DOHH2 (cell line): Measurements from ENCODE around the gene GLIPR2.

Source experiments
- H3F3A ChIP-seq: fragments of 200-600 bp; sonication (generic), shearing (Covaris generic); 2 replicates; pipeline ENCODE4 v1.6.0; 2016; ENCODE audit warnings: antibody characterized with exemption, mild to moderate bottlenecking; ENCODE audit not compliant: control insufficient read depth, insufficient read depth
- H3K27ac ChIP-seq: fragments of 200-600 bp; sonication (generic); 2 replicates; pipeline ENCODE4 v1.5.1; 2014; ENCODE audit warnings: low read depth, mild to moderate bottlenecking, low read length, moderate library complexity
- H3K27me3 ChIP-seq: fragments of 200-600 bp; sonication (generic); 2 replicates; pipeline ENCODE4 v1.6.1; 2014; ENCODE audit warnings: mild to moderate bottlenecking, low read length, mixed read lengths; ENCODE audit not compliant: control insufficient read depth
- H3K36me3 ChIP-seq: fragments of 200-600 bp; sonication (generic); 2 replicates; pipeline ENCODE4 v1.6.1; 2014; ENCODE audit warnings: mild to moderate bottlenecking, low read length, moderate library complexity, mixed read lengths; ENCODE audit not compliant: control insufficient read depth
- H3K4me1 ChIP-seq: fragments of 200-600 bp; sonication (generic); 2 replicates; pipeline ENCODE4 v1.6.1; 2014; ENCODE audit warnings: mild to moderate bottlenecking, low read length, mixed read lengths; ENCODE audit not compliant: control insufficient read depth
- H3K4me2 ChIP-seq: fragments of 200-600 bp; sonication (generic); 2 replicates; pipeline ENCODE4 v1.6.0; 2014; ENCODE audit warnings: mild to moderate bottlenecking, low read length, moderate library complexity
- H3K4me3 ChIP-seq: fragments of 200-600 bp; sonication (generic); 2 replicates; pipeline ENCODE4 v1.5.1; 2014; ENCODE audit warnings: mild to moderate bottlenecking, low read length, mixed read lengths
- H3K79me2 ChIP-seq: fragments of 200-600 bp; sonication (generic); 2 replicates; pipeline ENCODE4 v1.6.1; 2014; ENCODE audit warnings: mild to moderate bottlenecking, low read length, mixed read lengths; ENCODE audit not compliant: control insufficient read depth
- H3K9me2 ChIP-seq: fragments of 200-600 bp; sonication (generic); replicated peaks from 2 replicates; pipeline ENCODE4 v1.6.1; 2014; ENCODE audit warnings: mild to moderate bottlenecking, low read length, mixed read lengths; ENCODE audit not compliant: control insufficient read depth
- H3K9me3 ChIP-seq: fragments of 200-600 bp; sonication (generic); 2 replicates; pipeline ENCODE4 v1.6.1; 2014; ENCODE audit warnings: antibody characterized with exemption, low read length, mixed read lengths; ENCODE audit not compliant: control insufficient read depth, insufficient read depth
- H4K20me1 ChIP-seq: fragments of 200-600 bp; sonication (generic); 2 replicates; pipeline ENCODE4 v1.6.0; 2014; ENCODE audit warnings: low read depth, mild to moderate bottlenecking, antibody characterized with exemption, low read length, moderate library complexity; ENCODE audit not compliant: control insufficient read depth, insufficient read depth
- EZH2phosphoT487 ChIP-seq: fragments of 200-600 bp; sonication (generic); IDR thresholded peaks from 2 replicates; pipeline ENCODE4 v1.6.1; 2017; ENCODE audit warnings: borderline replicate concordance, mild to moderate bottlenecking, antibody characterized with exemption, low read length, moderate library complexity, mixed read lengths
- TF ChIP-seq, protein P1 (sequence below): fragments of 200-600 bp; sonication (generic); IDR thresholded peaks from one replicate; pipeline ENCODE4 v1.5.1; 2014; ENCODE audit warnings: antibody characterized with exemption, mild to moderate bottlenecking, low read depth, low read length; ENCODE audit not compliant: poor library complexity, severe bottlenecking

Gene GLIPR2

DNA sequence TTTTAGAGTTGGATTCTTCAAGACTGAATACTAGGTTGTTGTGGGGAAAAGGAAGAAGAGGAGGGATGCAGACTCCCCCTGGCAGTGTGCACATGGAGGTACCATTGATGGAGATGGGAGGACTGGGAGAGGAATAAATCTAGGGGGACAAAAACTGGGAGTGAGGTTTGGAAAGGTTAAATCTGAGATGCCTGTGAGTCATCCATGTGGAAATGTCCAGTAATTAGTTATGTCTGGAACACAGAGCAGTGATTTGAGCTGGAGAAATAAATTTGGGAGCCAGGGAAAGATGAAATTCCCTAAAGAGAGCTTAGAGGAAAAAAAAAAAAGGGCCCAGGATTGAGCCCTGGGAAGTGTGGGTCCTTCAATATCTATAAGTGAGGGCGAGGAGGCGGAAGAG is 24.7 kb downstream of the GLIPR2 start:
- Histone ChIP-seq H3F3A (no peaks in the 10 kb centered on the region), H3K4me3 (no peak overlapping the region), H4K20me1 (no peaks in the 10 kb centered on the region), H3K27ac (no peak overlapping the region), H3K4me1 (peaks cover under 1% of the 10 kb centered on the region), H3K9me2 (no peaks in the 10 kb centered on the region), H3K36me3 (no peaks in the 10 kb centered on the region), H3K27me3 (peaks cover 14% of the 10 kb centered on the region), H3K4me2 (no peak overlapping the region), H3K9me3 (no peaks in the 10 kb centered on the region), H3K79me2 (no peaks in the 10 kb centered on the region)
- TF ChIP-seq EZH2phosphoT487, result no peak
- TF ChIP-seq, protein P1, sequence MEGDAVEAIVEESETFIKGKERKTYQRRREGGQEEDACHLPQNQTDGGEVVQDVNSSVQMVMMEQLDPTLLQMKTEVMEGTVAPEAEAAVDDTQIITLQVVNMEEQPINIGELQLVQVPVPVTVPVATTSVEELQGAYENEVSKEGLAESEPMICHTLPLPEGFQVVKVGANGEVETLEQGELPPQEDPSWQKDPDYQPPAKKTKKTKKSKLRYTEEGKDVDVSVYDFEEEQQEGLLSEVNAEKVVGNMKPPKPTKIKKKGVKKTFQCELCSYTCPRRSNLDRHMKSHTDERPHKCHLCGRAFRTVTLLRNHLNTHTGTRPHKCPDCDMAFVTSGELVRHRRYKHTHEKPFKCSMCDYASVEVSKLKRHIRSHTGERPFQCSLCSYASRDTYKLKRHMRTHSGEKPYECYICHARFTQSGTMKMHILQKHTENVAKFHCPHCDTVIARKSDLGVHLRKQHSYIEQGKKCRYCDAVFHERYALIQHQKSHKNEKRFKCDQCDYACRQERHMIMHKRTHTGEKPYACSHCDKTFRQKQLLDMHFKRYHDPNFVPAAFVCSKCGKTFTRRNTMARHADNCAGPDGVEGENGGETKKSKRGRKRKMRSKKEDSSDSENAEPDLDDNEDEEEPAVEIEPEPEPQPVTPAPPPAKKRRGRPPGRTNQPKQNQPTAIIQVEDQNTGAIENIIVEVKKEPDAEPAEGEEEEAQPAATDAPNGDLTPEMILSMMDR, result no peak

DNA sequence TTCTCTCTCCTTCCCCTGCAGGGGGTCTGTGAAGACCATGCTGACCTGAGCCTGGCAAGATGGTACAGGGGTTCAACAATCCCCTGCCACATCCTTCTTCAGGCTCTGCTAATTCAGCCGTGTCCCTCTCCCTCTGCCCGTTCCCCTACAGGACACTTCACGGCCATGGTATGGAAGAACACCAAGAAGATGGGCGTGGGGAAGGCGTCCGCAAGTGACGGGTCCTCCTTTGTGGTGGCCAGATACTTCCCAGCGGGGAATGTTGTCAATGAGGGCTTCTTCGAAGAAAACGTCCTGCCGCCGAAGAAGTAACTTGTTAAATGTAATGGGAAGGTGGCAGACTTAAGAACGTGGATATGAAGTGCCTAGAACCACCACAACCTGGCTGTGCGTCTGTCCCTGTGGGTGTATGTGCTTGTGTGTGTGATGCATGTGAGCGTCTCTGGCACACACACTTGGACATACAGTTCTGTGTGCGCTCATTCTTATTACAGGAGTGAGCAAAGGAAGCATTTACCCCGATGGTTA is 25.7 kb downstream of the GLIPR2 start:
- Histone ChIP-seq H3K4me2 (no peak overlapping the region), H3K9me2 (no peaks in the 10 kb centered on the region), H3K9me3 (no peaks in the 10 kb centered on the region), H3K27me3 (peaks cover 15% of the 10 kb centered on the region), H3K4me1 (peaks cover 6% of the 10 kb centered on the region), H3K79me2 (no peaks in the 10 kb centered on the region), H3K36me3 (no peaks in the 10 kb centered on the region), H3K4me3 (no peak overlapping the region), H4K20me1 (no peaks in the 10 kb centered on the region), H3F3A (no peaks in the 10 kb centered on the region), H3K27ac (no peak overlapping the region)
- no peak for TF ChIP-seq EZH2phosphoT487
- TF ChIP-seq, protein P1, result no peak

DNA sequence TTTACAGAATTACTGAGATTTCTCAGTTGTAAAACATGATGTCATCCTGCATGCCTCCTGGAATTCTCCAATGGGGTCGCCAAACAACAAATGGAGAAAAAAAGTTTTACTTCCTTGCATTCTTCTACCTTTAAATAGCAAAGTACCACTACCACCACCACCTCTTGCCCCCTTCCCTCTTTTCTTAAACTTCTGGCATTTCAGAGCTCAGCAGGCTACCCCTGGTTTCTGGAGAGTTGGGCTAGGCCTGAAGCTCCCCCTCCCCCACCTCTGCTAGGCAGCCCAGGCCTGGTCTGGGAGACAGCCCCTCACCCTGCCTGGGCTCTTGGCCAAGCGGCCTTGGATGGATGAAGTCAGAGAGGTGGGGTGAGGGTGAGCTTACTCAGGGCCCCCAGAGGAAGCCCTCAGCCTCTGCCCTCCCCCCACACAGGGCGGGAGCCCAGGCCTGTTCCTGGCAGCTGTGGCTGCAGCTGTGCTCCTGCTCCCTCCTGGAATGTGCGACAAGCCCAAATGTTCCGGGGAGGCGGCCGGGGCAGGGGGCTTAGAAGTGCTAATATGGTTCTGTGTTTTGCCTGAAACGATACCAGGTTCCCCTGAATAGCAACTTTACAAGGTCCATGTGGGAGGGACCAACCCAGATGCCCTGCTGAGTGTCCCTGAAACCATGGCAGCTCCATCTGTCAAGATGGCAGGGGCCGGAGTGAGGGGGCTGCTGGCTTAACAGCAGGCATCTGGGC is 26.7 kb downstream of the GLIPR2 start:
- Histone ChIP-seq H3K4me2 (no peak overlapping the region), H3K27ac (no peak overlapping the region)
- TF ChIP-seq, protein P1, result no peak

More for the DNA sequence above, 26.7 kb downstream of the GLIPR2 start:
- H3K27me3 ChIP-seq, result peaks cover 15% of the 10 kb centered on the region
- no peaks in the 10 kb centered on the region for H3F3A ChIP-seq
- H3K9me2 ChIP-seq, result no peaks in the 10 kb centered on the region
- H3K79me2 ChIP-seq, result no peaks in the 10 kb centered on the region
- no peaks in the 10 kb centered on the region for H3K36me3 ChIP-seq
- no peaks in the 10 kb centered on the region for H3K9me3 ChIP-seq
- peaks cover 6% of the 10 kb centered on the region for H3K4me1 ChIP-seq
- H4K20me1 ChIP-seq, result no peaks in the 10 kb centered on the region
- H3K4me3 ChIP-seq, result no peak overlapping the region
